Tibial nerve (tissue), 4 donors: ENCODE data around the gene KRT27. TPM values are rescaled to one million over a fixed set of nuclear protein-coding genes. Genes with fewer than 3 reads are reported as not detected.

Experiments used
- DNase-seq, 2 donors: peaks; one replicate each; pipeline ENCODE4 v3.0.0-alpha.2; 2019; ENCODE audit warnings: low spot score in 2 of 2
- H3K27ac ChIP-seq, 4 donors: fragments of 200-600 bp; sonication (generic) in 3 of 4; one replicate each; pipeline ENCODE4 v1.5.1; 2017 to 2019; ENCODE audit warnings: mild to moderate bottlenecking in 1 of 4
- H3K27me3 ChIP-seq, 2 donors: fragments of 200-600 bp; sonication (generic) in 1 of 2; one replicate each; pipeline versions ENCODE4 v1.5.1 to v1.6.0; 2017 to 2019
- H3K36me3 ChIP-seq, 3 donors: fragments of 200-600 bp; sonication (generic); one replicate each; pipeline ENCODE4 v1.5.1; 2018 to 2019
- H3K4me1 ChIP-seq, 4 donors: fragments of 200-600 bp; sonication (generic) in 3 of 4; one replicate each; pipeline ENCODE4 v1.5.1; 2017 to 2019
- H3K4me3 ChIP-seq, 4 donors: fragments of 200-600 bp; sonication (generic) in 3 of 4; one replicate each; pipeline ENCODE4 v1.5.1; 2017 to 2019; ENCODE audit warnings: mild to moderate bottlenecking in 1 of 4, moderate library complexity in 1 of 4
- H3K9me3 ChIP-seq, 4 donors: fragments of 200-600 bp; sonication (generic) in 3 of 4; one replicate each; pipeline ENCODE4 v1.5.1; 2017 to 2019
- CTCF ChIP-seq, 5 experiments: fragments of 200-600 bp in 3 of 5; fragments of 450-650 bp in 2 of 5; sonication (generic) in 3 of 5; IDR thresholded peaks; one replicate each; pipeline ENCODE4 v1.5.1; 2016 to 2019; ENCODE audit warnings: antibody characterized with exemption in 5 of 5, mild to moderate bottlenecking in 3 of 5, moderate library complexity in 2 of 5
- EP300 ChIP-seq, 2 donors: sonication (generic); formaldehyde crosslinking; IDR thresholded peaks; one replicate each; pipeline ENCODE4 v1.6.1; 2017; ENCODE audit warnings: antibody characterized with exemption in 2 of 2, mild to moderate bottlenecking in 1 of 2
- POLR2A ChIP-seq, 2 donors: fragments of 450-650 bp; IDR thresholded peaks; one replicate each; pipeline ENCODE4 v1.6.1; 2017; ENCODE audit warnings: antibody characterized with exemption in 2 of 2, mild to moderate bottlenecking in 2 of 2, moderate library complexity in 2 of 2
- WGBS, 2 donors: methylation state at CpG; one replicate each; pipeline ENCODE4 v1.1.5; 2018; 5-methylcytosine and 5-hydroxymethylcytosine counted together
- total RNA-seq, 4 donors: library from RNA; depleted of rRNA; stranded (reverse); fragments of >200 nt; gene quantifications; one replicate each; pipeline ENCODE4 v1.1.0, GENCODE V29; 2016

Gene KRT27
- total RNA-seq, 4 donors from 2014 or later = not detected

- no peak for DNase-seq
- 91 to 96% methylated on average over 1 of the region's 1 CpG for WGBS, 2 donors
- H3K9me3 ChIP-seq = no peaks in the 10 kb centered on the region
- TF ChIP-seq EP300 (IDR thresholded peaks at IDR 0.05) = no peak
- no peak for TF ChIP-seq POLR2A (IDR thresholded peaks at IDR 0.05)
- TF ChIP-seq CTCF (IDR thresholded peaks at IDR 0.05) = no peak
- H3K4me3 ChIP-seq = no peak overlapping the region
- peaks cover 0 to 10% (median 0%) of the 10 kb centered on the region in 3 donors for H3K36me3 ChIP-seq
- peaks cover 0 to 28% (median 4%) of the 10 kb centered on the region in 4 donors for H3K4me1 ChIP-seq
- H3K27me3 ChIP-seq = no peaks in the 10 kb centered on the region
- no peak overlapping the region for H3K27ac ChIP-seq
These were observed 41.9 kb upstream of the KRT27 start for GRCh38 chr17:40824015-40824832.

- 90 to 95% methylated on average over 7 of the region's 7 CpGs for WGBS, 2 donors
- Histone ChIP-seq H3K4me3 (no peak within 1 kb of the TSS), H3K36me3 (peaks cover 0 to 13% (median 0%) of the 10 kb centered on the region in 3 donors), H3K27ac (no peak within 1 kb of the TSS), H3K9me3 (no peaks in the 10 kb centered on the region), H3K4me1 (peaks cover 0 to 29% (median 10%) of the 10 kb centered on the region in 4 donors), H3K27me3 (no peaks in the 10 kb centered on the region)
- TF ChIP-seq CTCF (IDR thresholded peaks at IDR 0.05) (no peak), EP300 (IDR thresholded peaks at IDR 0.05) (no peak), POLR2A (IDR thresholded peaks at IDR 0.05) (no peak)
- no peak for DNase-seq
These were observed 39.9 kb upstream of the KRT27 start, which contains the start of gene KRT10 for GRCh38 chr17:40822132-40822812. KRT10 (minus strand) TSS chr17:40822614; CDS start chr17:40822585, 29 bp downstream.

- peaks cover 0 to 30% (median 10%) of the 10 kb centered on the region in 4 donors for H3K4me1 ChIP-seq
- H3K9me3 ChIP-seq = no peaks in the 10 kb centered on the region
- H3K27me3 ChIP-seq = no peaks in the 10 kb centered on the region
- H3K27ac ChIP-seq = no peak overlapping the region
- no peak for DNase-seq
- H3K4me3 ChIP-seq = no peak overlapping the region
- TF ChIP-seq POLR2A (IDR thresholded peaks at IDR 0.05) (no peak), EP300 (IDR thresholded peaks at IDR 0.05) (no peak), CTCF (IDR thresholded peaks at IDR 0.05) (no peak)
- peaks cover 0 to 20% (median 0%) of the 10 kb centered on the region in 3 donors for H3K36me3 ChIP-seq
These were observed 39.2 kb upstream of the KRT27 start for GRCh38 chr17:40821536-40821935.

- WGBS, 2 donors = 86 to 87% methylated on average over 9 of the region's 9 CpGs
- H3K27me3 ChIP-seq = no peaks in the 10 kb centered on the region
- H3K4me1 ChIP-seq = peaks cover 0 to 30% (median 10%) of the 10 kb centered on the region in 4 donors
- TF ChIP-seq POLR2A (IDR thresholded peaks at IDR 0.05) = no peak
- TF ChIP-seq EP300 (IDR thresholded peaks at IDR 0.05) = no peak
- TF ChIP-seq CTCF (IDR thresholded peaks at IDR 0.05) = no peak
- H3K27ac ChIP-seq = peak overlapping the region in 1 of 4 donors; percentile 95
- H3K4me3 ChIP-seq = no peak overlapping the region
- no peak for DNase-seq
- peaks cover 0 to 22% (median 0%) of the 10 kb centered on the region in 3 donors for H3K36me3 ChIP-seq
- H3K9me3 ChIP-seq = no peaks in the 10 kb centered on the region
These were observed 38.0 kb upstream of the KRT27 start for GRCh38 chr17:40820228-40820838.
